Mucosa of stomach (tissue), 1 donor: ENCODE results near the gene SERPINA1.

Experiments used
- H3K27me3 ChIP-seq: one replicate; pipeline ENCODE4 v1.7.0; 2013; ENCODE audit warnings: mild to moderate bottlenecking, low read length; ENCODE audit not compliant: control insufficient read depth, insufficient read depth
- H3K36me3 ChIP-seq: one replicate; pipeline ENCODE4 v1.7.0; 2013; ENCODE audit warnings: low read length; ENCODE audit not compliant: control insufficient read depth, insufficient read depth
- H3K4me1 ChIP-seq: one replicate; pipeline ENCODE4 v1.7.0; 2013; ENCODE audit warnings: mild to moderate bottlenecking, low read length; ENCODE audit not compliant: control insufficient read depth, insufficient read depth
- H3K4me3 ChIP-seq: one replicate; pipeline ENCODE4 v1.7.0; 2013; ENCODE audit warnings: low read length
- H3K9ac ChIP-seq: one replicate; pipeline ENCODE4 v1.7.0; 2013; ENCODE audit warnings: mild to moderate bottlenecking, low read length, moderate library complexity
- H3K9me3 ChIP-seq: one replicate; pipeline ENCODE4 v1.7.0; 2013; ENCODE audit warnings: mild to moderate bottlenecking, low read length, moderate library complexity; ENCODE audit not compliant: control insufficient read depth
- donor health status: Pancreatic carcinoma.

The SERPINA1 gene

GRCh38 chr14:94395888-94396574 is 7.6 kb upstream of the SERPINA1 start:
- Histone ChIP-seq H3K27me3 (no peaks in the 10 kb centered on the region), H3K4me1 (peaks cover 8% of the 10 kb centered on the region), H3K36me3 (no peaks in the 10 kb centered on the region)

GRCh38 chr14:94395282-94395887 is 7.0 kb upstream of the SERPINA1 start:
- Histone ChIP-seq H3K9ac (no peak overlapping the region), H3K4me3 (no peak overlapping the region), H3K27me3 (no peaks in the 10 kb centered on the region), H3K4me1 (peaks cover 14% of the 10 kb centered on the region), H3K36me3 (no peaks in the 10 kb centered on the region), H3K9me3 (no peaks in the 10 kb centered on the region)

More at GRCh38 chr14:94395888-94396574, 7.6 kb upstream of the SERPINA1 start:
- Histone ChIP-seq H3K9me3 (no peaks in the 10 kb centered on the region), H3K4me3 (no peak overlapping the region), H3K9ac (no peak overlapping the region)

- no peaks in the 10 kb centered on the region for H3K9me3 ChIP-seq
- H3K27me3 ChIP-seq = no peaks in the 10 kb centered on the region
- H3K9ac ChIP-seq = no peak overlapping the region
- no peak overlapping the region for H3K4me3 ChIP-seq
- peaks cover 19% of the 10 kb centered on the region for H3K4me1 ChIP-seq
- H3K36me3 ChIP-seq = no peaks in the 10 kb centered on the region
Measured at GRCh38 chr14:94394581-94395207, 6.3 kb upstream of the SERPINA1 start.

GRCh38 chr14:94394025-94394493 is 5.7 kb upstream of the SERPINA1 start:
- Histone ChIP-seq H3K9me3 (no peaks in the 10 kb centered on the region), H3K36me3 (no peaks in the 10 kb centered on the region), H3K9ac (no peak overlapping the region), H3K4me1 (peaks cover 19% of the 10 kb centered on the region), H3K27me3 (no peaks in the 10 kb centered on the region), H3K4me3 (no peak overlapping the region)

- Histone ChIP-seq H3K27me3 (no peaks in the 10 kb centered on the region), H3K4me1 (peaks cover 25% of the 10 kb centered on the region), H3K4me3 (no peak overlapping the region), H3K36me3 (no peaks in the 10 kb centered on the region), H3K9me3 (no peaks in the 10 kb centered on the region), H3K9ac (no peak overlapping the region)
Measured at GRCh38 chr14:94393474-94393873, 5.1 kb upstream of the SERPINA1 start.

GRCh38 chr14:94392510-94392935 is 4.1 kb upstream of the SERPINA1 start:
- H3K9me3 ChIP-seq = no peaks in the 10 kb centered on the region
- H3K36me3 ChIP-seq = no peaks in the 10 kb centered on the region
- H3K4me1 ChIP-seq = peaks cover 27% of the 10 kb centered on the region
- no peak overlapping the region for H3K9ac ChIP-seq
- no peak overlapping the region for H3K4me3 ChIP-seq
- no peaks in the 10 kb centered on the region for H3K27me3 ChIP-seq

- no peaks in the 10 kb centered on the region for H3K36me3 ChIP-seq
- peaks cover 27% of the 10 kb centered on the region for H3K4me1 ChIP-seq
- H3K4me3 ChIP-seq = no peak overlapping the region
- H3K9me3 ChIP-seq = no peaks in the 10 kb centered on the region
- no peaks in the 10 kb centered on the region for H3K27me3 ChIP-seq
- H3K9ac ChIP-seq = no peak overlapping the region
Measured at GRCh38 chr14:94391281-94391975, 3.0 kb upstream of the SERPINA1 start.

GRCh38 chr14:94390372-94391086 is 2.1 kb upstream of the SERPINA1 start:
- peak overlapping the region; percentile 24 for H3K9ac ChIP-seq

GRCh38 chr14:94389731-94390371 is 1.4 kb upstream of the SERPINA1 start:
- Histone ChIP-seq H3K4me1 (peaks cover 23% of the 10 kb centered on the region), H3K36me3 (no peaks in the 10 kb centered on the region), H3K4me3 (no peak overlapping the region), H3K9ac (no peak overlapping the region), H3K27me3 (no peaks in the 10 kb centered on the region), H3K9me3 (no peaks in the 10 kb centered on the region)

More at GRCh38 chr14:94390372-94391086, 2.1 kb upstream of the SERPINA1 start:
- no peaks in the 10 kb centered on the region for H3K36me3 ChIP-seq
- peaks cover 23% of the 10 kb centered on the region for H3K4me1 ChIP-seq
- no peaks in the 10 kb centered on the region for H3K9me3 ChIP-seq
- H3K4me3 ChIP-seq = no peak overlapping the region
- no peaks in the 10 kb centered on the region for H3K27me3 ChIP-seq

GRCh38 chr14:94389104-94389469 is 685 bp upstream of the SERPINA1 start:
- no peaks in the 10 kb centered on the region for H3K27me3 ChIP-seq
- no peaks in the 10 kb centered on the region for H3K36me3 ChIP-seq
- peaks cover 23% of the 10 kb centered on the region for H3K4me1 ChIP-seq
- H3K9ac ChIP-seq = no peak overlapping the region
- no peaks in the 10 kb centered on the region for H3K9me3 ChIP-seq
- no peak overlapping the region for H3K4me3 ChIP-seq

GRCh38 chr14:94388027-94388383 is 397 bp downstream of the SERPINA1 start:
- Histone ChIP-seq H3K36me3 (no peaks in the 10 kb centered on the region), H3K9ac (no peak overlapping the region), H3K27me3 (no peaks in the 10 kb centered on the region), H3K4me3 (no peak overlapping the region), H3K4me1 (peaks cover 23% of the 10 kb centered on the region), H3K9me3 (no peaks in the 10 kb centered on the region)
